Measurements from ENCODE around the gene GPR132.

The GPR132 gene

DNA sequence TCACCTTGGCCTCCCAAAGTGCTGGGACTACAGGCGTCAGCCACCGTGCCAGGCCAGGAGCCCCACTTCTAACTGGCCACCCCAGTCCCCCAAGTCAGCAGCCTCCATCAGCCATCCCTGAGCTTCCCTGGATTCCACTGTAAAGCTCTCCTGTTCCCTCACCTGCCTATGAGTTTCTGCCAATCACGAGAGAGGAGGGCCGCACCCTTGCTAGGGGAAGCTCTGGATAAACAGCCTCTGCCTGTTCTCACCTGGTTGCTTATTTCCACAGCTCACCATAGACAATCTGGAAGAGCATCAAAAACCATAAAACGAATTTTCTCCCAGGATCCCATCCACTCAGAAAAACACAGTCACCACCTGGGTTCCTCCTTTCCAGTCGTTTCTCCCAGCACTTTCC, 49.3 kb downstream of the GPR132 start:
- no peak for DNase-seq

DNA sequence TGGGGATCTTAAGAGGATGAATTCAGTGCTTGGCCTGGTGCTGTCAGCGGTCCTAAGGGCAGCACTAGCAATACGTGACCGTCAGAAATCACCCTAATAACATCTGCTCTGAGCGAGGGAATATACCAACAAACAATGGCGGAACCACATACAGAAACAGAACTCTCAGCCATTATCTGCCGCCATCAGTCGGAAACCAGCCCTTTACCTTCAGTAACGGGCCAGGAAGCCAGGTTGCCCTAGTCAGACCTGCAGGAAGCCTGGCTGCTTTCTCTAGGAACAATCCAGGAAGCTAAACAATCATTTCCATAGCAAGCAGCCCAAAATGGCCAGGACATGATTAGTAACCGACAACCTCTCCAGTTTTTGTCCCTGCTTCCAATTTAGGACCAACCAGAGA, 50.0 kb downstream of the GPR132 start:
- no peak for DNase-seq

DNA sequence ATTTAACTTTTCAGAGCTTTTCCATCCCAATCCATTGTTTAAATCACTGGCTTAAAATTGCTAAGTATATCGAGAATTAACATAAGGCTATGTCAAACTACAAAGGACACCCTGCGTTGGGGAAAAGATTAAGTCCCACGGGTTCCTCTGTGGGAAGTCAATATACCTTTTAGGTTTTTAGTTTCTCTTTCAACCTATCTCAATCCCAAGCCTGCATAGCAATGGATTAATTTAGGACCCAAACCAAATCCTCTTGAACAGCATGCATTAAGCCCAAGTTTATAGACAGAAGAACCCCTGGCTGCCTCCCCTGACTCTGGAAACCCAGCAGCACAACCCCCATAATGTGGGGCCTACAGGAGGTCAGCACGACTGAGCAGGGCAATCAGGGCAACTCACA, 50.6 kb downstream of the GPR132 start:
- DNase-seq: no peak

DNA sequence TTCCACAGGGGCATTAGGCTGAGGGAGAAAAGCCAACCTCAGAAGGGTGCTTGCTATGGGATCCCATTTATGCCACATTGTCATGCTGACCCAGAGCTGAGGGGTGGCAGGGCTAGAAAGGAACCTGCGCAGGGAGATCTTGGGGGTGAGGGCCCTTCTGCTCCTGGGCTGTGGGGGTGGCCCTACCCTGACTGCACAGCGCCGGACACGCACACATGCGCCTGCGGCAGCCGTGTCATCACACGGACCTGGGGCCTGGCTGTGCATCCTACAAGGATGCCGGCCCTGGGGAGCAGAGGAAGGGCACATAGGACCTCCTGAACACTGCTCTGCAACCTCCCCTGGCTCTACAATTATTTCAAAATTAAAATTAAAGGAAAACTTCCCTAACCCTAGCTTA, 51.2 kb downstream of the GPR132 start:
- no peak for DNase-seq

DNA sequence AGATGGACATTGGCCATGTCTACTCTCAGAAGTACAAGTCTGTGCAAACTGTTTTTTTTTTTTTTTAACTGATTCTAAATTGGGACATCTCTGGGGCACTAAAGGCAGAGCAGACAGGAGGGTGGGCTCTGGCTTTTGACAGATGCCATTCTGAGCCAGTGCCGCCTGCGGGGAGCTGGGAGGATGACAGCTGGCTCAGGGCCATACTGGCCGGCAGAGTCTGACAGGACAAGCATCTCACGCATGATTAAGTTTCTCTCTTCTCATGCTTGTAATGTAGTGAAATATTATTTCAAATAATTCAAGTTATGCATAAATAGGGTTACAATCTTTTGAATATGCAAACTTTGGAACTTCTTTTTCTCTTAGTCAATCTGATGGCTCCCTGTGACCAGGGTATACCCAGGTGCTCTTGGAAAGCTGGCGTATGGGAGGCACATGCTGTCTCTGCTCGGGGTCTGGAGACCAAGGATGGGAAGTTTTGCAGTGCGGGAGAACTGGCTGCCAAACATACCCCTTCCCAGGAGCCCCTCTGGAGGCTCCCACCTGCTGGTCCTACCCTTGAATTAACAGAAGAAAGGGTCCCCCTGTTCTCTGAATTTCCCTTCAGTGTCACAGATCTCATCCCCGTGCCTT, 52.0 kb downstream of the GPR132 start:
- DNase-seq: no peak

DNA sequence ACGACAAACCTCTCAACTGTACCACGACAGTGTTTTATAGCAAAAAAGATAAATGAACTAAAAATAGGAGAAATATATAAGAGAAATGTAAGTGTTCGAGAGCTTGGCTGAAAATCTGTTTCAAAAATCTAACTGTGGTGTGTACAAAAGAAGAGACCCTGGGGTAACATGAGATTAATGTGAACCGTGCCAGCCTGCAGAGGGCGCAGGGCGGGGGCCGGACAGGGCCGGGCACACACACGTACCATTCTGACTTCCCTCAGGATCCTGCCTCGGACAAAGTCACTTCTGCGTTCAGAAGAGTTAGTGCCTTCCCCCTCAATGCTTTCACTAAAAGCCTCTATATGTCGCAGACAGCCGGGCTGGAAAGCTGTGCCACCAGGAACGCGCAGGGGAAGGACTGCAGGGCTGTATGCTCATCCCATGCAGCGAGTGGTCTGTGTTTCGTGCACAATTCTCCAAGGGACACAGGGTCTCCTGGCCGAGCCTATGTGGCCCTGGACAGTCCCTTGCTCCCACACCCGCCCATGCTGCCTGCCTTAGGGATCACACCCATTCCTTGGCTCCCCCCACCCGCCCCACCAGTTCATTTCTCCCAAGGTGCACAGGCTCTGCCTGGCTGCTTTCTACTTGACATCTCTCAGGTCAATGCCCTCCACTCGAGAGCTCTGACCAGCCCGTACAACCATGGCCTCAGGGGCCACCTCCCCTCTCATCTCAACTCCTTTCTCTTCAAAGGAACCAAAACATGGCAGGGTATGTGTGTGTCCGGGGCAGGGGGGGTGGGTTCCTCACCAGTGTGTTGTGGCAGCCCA, 52.9 kb downstream of the GPR132 start:
- no peak for DNase-seq

DNA sequence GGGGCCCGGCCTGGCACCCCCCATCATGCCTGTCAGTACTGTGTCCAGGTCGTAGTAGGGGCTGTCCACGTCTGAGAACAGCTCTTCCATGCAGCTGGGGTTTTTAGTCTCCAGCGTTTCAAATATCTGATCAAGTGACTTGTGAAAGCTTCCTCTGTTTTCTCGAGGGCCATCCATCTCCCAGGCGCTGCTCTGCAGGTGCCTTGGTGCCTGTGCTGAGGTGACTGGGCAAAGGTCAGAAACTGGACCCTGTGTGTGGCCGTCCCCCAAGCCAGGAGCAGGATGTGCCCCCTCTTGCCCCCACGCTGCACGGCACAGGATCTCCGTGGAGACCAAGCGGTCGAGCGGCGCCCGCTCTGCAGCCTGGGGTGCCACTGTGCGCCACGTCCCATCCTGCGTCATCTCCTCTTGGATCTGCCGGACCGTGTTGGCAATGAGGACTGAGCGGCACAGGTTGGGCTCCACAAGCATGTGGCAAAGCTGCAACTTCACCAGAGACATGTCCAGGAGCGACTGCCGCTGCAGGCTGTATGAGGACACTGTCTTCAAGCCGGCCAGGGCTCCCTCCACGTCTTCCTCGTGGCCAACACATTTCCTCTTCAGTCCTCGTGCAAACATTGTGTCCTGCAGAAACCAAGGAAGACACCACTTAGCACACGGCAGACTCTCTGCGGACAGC, 53.8 kb downstream of the GPR132 start:
- DNase-seq: no peak

DNA sequence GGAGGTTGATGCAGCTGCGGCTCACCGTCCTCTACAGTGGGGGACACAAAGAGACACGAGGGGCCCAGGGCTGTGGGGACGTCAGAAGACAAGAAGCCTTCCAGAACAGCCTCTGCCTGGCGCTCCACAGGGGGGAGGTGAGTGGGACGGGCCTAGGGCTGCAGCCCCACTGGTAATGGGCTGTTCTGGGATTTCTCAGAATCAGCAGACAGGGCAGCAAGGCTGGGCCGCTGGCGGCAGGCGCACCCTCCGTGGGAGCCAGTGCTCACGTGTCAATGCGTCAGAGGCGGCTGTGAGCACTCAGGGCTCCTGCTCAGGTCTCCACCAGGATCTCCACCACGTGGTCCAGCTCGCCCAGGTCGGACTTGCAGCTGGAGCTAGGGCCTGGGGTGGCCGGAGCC, 54.3 kb downstream of the GPR132 start:
- no peak for DNase-seq

DNA sequence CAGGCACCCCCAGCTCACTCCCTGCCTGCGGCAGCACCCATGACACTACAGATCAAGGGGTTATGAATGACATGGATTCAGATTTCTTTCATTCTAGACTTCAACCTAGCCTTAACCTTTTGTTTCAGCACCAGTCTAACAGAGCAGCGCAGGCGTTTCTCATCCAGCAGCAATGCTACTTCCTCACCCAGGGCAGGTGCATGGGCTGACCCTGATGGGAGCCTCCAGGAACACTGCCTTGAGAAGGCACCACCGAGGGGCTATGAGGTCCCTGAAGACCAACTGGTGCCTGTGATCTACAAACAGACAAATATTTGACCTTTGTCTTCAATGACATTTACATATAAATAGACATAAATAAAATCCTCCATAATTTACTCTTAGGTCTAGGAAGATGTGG, 55.1 kb downstream of the GPR132 start:
- DNase-seq: no peak

DNA sequence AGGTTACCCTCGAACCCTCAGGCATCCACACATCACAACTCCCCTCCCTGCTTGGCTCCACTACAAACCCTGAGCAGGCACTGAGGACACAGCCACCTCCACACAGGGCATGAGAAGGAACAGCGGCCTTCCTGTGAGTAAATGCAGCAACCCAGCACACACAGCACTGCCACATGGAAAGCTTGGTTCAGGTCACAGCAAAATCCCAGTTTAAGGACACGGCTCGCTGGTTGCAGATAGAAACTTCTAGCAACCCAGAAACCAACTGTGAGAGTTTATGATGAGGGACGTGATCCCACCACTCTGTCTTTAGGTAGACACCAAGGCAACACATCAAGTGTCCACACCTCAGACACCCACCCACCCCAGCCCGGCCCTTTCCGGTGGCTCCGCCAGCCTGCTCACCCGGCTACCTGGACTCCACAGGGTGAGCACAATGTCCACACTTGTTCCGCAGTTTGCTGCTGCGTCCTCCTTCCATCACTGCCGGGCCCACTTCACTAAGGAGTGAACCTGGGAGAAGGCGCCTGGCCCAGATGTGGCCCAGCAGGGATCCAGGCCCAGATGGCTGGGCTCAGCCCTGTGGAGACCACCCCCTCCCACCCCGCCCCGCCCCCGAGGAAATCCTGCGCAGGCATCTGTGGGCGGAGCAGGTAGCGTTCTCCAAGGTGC, 57.5 kb downstream of the GPR132 start:
- DNase-seq: no peak

DNA sequence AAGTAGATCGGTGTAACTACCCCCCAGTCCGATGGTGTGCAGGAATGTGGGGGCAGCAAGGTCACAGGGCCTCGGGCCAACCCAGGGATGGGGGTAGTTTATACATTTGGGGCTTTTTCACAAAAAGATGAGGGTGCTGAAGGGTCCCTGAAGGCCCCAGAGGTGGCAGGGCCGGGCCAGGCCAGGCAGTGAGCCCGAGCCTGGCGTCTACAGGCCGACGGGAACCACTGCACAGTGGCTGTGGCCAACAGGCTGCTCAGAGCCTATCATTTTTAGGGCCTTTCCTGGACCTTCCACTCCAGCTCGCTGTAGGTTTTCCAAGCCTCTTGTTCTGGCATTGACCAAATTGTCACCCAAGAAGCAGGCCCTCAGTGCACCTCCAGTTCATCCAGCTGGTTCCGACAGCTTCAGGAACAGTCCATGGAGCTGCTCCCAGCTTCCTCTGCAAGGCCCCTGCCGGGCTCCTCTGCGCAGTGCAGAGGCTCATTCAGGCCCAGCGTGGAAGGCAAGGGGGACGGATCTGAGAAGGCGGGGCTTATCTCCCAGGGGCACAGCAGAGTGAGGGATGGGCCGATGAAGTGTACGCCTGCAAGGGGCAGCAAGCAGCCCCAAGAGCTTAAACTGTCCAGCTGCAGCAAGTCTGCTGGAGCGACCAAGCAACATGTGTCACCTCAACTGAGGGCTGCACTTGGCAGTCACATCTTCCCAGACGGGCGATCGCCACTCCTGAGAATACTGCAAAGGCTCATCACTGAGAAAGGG, 58.2 kb downstream of the GPR132 start:
- no peak for DNase-seq

DNA sequence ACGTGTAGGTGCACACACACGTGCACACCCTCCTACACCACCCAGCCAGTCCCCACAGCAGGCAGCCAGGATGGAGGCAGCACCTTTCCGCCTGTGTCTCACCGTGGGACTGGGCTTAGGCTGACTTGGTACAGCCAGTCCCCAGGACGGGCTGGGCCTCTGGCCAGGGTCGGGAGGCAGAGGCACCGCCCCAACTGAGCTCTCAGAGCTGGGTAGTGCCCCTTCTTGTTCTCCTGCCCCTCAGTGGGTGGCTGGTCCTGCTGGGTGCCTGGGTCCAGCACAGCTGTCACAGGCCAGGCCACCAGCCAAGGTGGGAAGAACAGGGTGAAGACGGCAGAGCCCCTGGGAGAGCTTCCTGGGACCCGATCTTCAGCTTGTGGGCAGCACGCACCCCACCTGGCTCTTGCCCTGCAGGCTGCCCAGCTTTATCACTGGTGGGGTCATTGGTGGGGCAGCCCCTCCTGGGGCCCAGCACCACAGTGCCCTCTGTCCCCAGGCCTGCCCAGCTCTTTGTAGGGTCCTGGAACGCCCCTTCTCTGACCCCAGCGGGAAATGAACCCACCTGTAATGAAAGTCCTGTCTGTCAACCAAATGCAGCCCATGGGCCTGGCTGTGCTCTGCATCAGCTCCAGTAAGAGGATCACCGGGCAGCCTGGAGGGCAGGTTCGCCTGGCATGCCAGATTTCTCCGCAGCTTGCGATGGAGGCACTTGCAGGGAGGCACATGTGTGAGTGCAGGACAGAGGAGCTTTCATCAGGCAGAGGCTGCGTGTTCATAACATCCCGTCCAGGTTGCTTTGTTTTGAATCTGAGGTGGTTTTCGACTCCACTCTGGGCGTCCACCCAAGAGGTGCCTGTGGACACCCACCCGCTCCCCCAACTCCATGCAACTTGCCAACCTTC, 59.0 kb downstream of the GPR132 start:
- DNase-seq: no peak

DNA sequence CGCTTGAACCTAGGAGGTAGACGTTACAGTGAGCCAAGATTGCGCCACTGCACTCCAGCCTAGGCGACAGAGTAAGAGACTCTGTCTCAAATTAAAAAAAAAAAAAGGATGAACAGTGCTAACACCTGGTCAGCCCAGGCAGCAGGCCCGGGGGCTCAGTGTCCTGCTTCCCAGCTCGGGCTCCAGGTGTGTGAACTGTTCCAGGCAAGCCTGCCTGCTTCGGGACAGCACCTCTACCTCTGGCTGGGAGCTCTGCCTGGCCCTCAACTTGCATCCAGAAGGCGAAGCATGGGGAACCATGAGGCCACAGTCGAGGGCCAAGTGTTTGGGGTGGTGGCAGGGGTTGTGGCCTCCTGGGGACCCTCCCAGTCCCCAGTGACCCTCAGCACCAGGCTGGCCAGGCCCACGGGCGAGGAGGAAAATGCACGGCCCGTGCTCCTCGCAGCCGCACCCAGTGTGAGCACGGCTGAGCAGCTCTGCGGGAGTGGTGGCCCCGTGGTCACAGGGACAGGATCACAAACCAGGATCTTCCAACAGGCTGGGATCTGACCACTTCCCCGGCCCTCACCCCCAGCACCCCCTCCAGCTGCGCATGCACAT, 59.8 kb downstream of the GPR132 start:
- DNase-seq: no peak
